ENCODE results near the gene DLG2. TPM values are rescaled to one million over a fixed set of nuclear protein-coding genes. Genes with fewer than 3 reads are reported as not detected.

The DLG2 gene
- total and polyA plus RNA-seq, 2 of the 4 experiments (the other 2 are of a cell fraction), result 0.31 to 0.36 TPM

DNA sequence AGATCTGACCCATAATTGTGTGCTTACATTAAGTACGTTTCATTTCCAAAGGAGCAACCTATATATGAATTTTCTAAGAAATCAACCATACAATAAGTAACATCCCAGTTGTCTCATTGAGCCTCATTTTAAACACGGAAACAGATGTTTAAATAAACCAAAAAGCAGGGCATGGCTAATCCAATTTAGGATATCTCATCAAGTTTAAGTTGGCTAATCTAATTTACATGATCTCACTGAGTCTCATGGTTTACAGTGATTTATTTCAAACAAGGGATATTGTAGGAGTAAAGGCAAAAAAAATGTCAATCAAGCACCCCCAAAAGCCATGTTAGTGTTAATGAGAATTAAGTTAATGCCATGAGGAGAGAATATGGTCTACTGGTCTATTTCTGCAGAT lies 1841.2 kb downstream of the DLG2 start:
- H3K23ac ChIP-seq (ENCODE audit: low read depth, low read length), result no peak overlapping the region
- intact Hi-C loops (cut with micrococcal nuclease) (no loop called here), in situ Hi-C loops (cut with MboI; ENCODE audit: low sequenced_read_pairs) (no loop called here), dilution Hi-C loops (cut with HindIII; ENCODE audit: low sequenced_read_pairs, unreplicated experiment) (no loop called here)
- no peak overlapping the region for H3K4me2 ChIP-seq (ENCODE audit: low read depth, low read length)
- H4K20me1 ChIP-seq (ENCODE audit: insufficient read depth, low read length), result no peaks in the 10 kb centered on the region
- H3K27me3 ChIP-seq (ENCODE audit: control insufficient read depth, insufficient read depth, low read length), result no peaks in the 10 kb centered on the region
- DNase-seq, result no peak
- no peak overlapping the region for H2AK9ac ChIP-seq (replicated peaks; ENCODE audit: low read depth, low read length, poor library complexity)
- no peak overlapping the region for H2BK5ac ChIP-seq (ENCODE audit: low read depth, low read length, poor library complexity, severe bottlenecking)
- H3K4me1 ChIP-seq (ENCODE audit: control insufficient read depth, insufficient read depth, low read length), result no peaks in the 10 kb centered on the region
- no peak overlapping the region for H2AK5ac ChIP-seq (ENCODE audit: low read depth, low read length)
- BruUV-seq (replicated peaks), result no TSS peak
- H3K36me3 ChIP-seq (ENCODE audit: control insufficient read depth, insufficient read depth, low read length), result no peaks in the 10 kb centered on the region
- H4K91ac ChIP-seq (ENCODE audit: insufficient read depth, low read depth, low read length), result no peak overlapping the region
- H3K9ac ChIP-seq (ENCODE audit: low read depth, low read length), result no peak overlapping the region
- H3K4ac ChIP-seq (ENCODE audit: low read depth, low read length), result no peak overlapping the region
- no CpG with 5 or more reads among the region's 2 CpGs for WGBS, 2 experiments (ENCODE audit: extremely low coverage in 2 of 2, insufficient read length in 1 of 2)
- no peak overlapping the region for H4K5ac ChIP-seq (ENCODE audit: low read depth, low read length)
- H2BK20ac ChIP-seq (ENCODE audit: low read depth, low read length), result no peak overlapping the region
- no peak overlapping the region for H2BK120ac ChIP-seq (ENCODE audit: low read depth, low read length)
- POLR2A ChIA-PET (ENCODE audit: unreplicated experiment), result no interaction called here
- no peak overlapping the region for H2BK15ac ChIP-seq (ENCODE audit: low read depth, low read length)
- no peak overlapping the region for H4K8ac ChIP-seq (ENCODE audit: low read depth in 2 of 2, low read length in 2 of 2)
- no peaks in the 10 kb centered on the region for H3K79me1 ChIP-seq (ENCODE audit: low read depth in 1 of 2, low read length in 2 of 2)
- H3K18ac ChIP-seq (ENCODE audit: low read depth, low read length), result no peak overlapping the region
- TF ChIP-seq BHLHE40 (IDR thresholded peaks at IDR 0.05; ENCODE audit: low read depth, low read length) (no peak), MAFK (IDR thresholded peaks at IDR 0.05; ENCODE audit: low read depth, low read length) (no peak), CEBPB (IDR thresholded peaks at IDR 0.05; ENCODE audit: low read depth, low read length) (no peak), RCOR1 (IDR thresholded peaks at IDR 0.05; ENCODE audit: insufficient replicate concordance, low read length) (no peak), FOS (IDR thresholded peaks at IDR 0.05; ENCODE audit: low read depth, low read length) (no peak), RAD21 (IDR thresholded peaks at IDR 0.05; ENCODE audit: low read length) (no peak), CHD1 (IDR thresholded peaks at IDR 0.05; ENCODE audit: low read depth, low read length) (no peak), MAZ (IDR thresholded peaks at IDR 0.05; ENCODE audit: borderline replicate concordance, low read depth, low read length) (no peak), POLR2A (IDR thresholded peaks at IDR 0.05; ENCODE audit: low read depth, low read length) (no peak), SMC3 (IDR thresholded peaks at IDR 0.05; ENCODE audit: low read depth, low read length) (no peak), MXI1 (IDR thresholded peaks at IDR 0.05; ENCODE audit: borderline replicate concordance, low read depth, low read length) (no peak), RFX5 (IDR thresholded peaks at IDR 0.05; ENCODE audit: low read depth, low read length) (no peak), NFE2L2 (IDR thresholded peaks at IDR 0.05; ENCODE audit: low read depth, low read length) (no peak)
- TF ChIP-seq, protein P1, sequence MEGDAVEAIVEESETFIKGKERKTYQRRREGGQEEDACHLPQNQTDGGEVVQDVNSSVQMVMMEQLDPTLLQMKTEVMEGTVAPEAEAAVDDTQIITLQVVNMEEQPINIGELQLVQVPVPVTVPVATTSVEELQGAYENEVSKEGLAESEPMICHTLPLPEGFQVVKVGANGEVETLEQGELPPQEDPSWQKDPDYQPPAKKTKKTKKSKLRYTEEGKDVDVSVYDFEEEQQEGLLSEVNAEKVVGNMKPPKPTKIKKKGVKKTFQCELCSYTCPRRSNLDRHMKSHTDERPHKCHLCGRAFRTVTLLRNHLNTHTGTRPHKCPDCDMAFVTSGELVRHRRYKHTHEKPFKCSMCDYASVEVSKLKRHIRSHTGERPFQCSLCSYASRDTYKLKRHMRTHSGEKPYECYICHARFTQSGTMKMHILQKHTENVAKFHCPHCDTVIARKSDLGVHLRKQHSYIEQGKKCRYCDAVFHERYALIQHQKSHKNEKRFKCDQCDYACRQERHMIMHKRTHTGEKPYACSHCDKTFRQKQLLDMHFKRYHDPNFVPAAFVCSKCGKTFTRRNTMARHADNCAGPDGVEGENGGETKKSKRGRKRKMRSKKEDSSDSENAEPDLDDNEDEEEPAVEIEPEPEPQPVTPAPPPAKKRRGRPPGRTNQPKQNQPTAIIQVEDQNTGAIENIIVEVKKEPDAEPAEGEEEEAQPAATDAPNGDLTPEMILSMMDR (conservative IDR thresholded peaks at IDR 0.05; ENCODE audit: low read depth, low read length), result no peak
- TF ChIP-seq, protein P2, sequence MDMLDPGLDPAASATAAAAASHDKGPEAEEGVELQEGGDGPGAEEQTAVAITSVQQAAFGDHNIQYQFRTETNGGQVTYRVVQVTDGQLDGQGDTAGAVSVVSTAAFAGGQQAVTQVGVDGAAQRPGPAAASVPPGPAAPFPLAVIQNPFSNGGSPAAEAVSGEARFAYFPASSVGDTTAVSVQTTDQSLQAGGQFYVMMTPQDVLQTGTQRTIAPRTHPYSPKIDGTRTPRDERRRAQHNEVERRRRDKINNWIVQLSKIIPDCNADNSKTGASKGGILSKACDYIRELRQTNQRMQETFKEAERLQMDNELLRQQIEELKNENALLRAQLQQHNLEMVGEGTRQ (IDR thresholded peaks at IDR 0.05; ENCODE audit: low read depth, low read length), result no peak
- TF ChIP-seq, protein P3, sequence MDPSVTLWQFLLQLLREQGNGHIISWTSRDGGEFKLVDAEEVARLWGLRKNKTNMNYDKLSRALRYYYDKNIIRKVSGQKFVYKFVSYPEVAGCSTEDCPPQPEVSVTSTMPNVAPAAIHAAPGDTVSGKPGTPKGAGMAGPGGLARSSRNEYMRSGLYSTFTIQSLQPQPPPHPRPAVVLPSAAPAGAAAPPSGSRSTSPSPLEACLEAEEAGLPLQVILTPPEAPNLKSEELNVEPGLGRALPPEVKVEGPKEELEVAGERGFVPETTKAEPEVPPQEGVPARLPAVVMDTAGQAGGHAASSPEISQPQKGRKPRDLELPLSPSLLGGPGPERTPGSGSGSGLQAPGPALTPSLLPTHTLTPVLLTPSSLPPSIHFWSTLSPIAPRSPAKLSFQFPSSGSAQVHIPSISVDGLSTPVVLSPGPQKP (IDR thresholded peaks at IDR 0.05; ENCODE audit: borderline replicate concordance, low read depth, low read length), result no peak
- H3K27ac ChIP-seq (ENCODE audit: insufficient read depth, low read length), result no peak overlapping the region
- no peak overlapping the region for H3K4me3 ChIP-seq (ENCODE audit: insufficient read depth, low read depth, low read length)
- no peak overlapping the region for H3K56ac ChIP-seq (ENCODE audit: extremely low read depth, insufficient read depth, low read length)
- CTCF ChIA-PET, result no interaction called here
- no peak for ATAC-seq (ENCODE audit: low read depth)
- no peaks in the 10 kb centered on the region for H3K9me1 ChIP-seq (ENCODE audit: insufficient read depth, low read length)
- H3K9me3 ChIP-seq (ENCODE audit: control insufficient read depth, insufficient read depth, low read length), result no peaks in the 10 kb centered on the region
- no peak overlapping the region for H2AFZ ChIP-seq (replicated peaks; ENCODE audit: low read length, poor library complexity)
- H3K14ac ChIP-seq (replicated peaks; ENCODE audit: low read depth, low read length), result no peak overlapping the region

All from IMR-90 (cell line).